A549 (cell line): ENCODE results near the gene NEURL3.
A peak's percentile ranks its signal among the peaks of the same experiment; 100 is the strongest.

Source experiments
- EP300 ChIP-seq, 2 experiments: fragments of >200 bp; sonication (Bioruptor Twin); formaldehyde crosslinking; IDR thresholded peaks; 2 replicates in 1 of 2; 3 replicates in 1 of 2; pipeline ENCODE4 v1.6.1; 2016 to 2017
- GATA3 ChIP-seq: IDR thresholded peaks from 2 replicates; pipeline ENCODE4 v1.6.1; 2012; ENCODE audit warnings: borderline replicate concordance
- JUN ChIP-seq, 2 experiments: fragments of >200 bp; sonication (Bioruptor Twin); formaldehyde crosslinking; IDR thresholded peaks; 2 replicates in 1 of 2; 3 replicates in 1 of 2; pipeline ENCODE4 v1.6.1; 2016 to 2017
- JUNB ChIP-seq: fragments of >200 bp; sonication (Bioruptor Twin); formaldehyde crosslinking; IDR thresholded peaks from 2 replicates; pipeline ENCODE4 v1.6.1; 2016
- MYC ChIP-seq: IDR thresholded peaks from 2 replicates; pipeline ENCODE4 v1.6.1; 2012; ENCODE audit warnings: mild to moderate bottlenecking, inconsistent platforms, low read length, improper control_type of control experiment, borderline replicate concordance
- NR3C1 ChIP-seq: fragments of >200 bp; sonication (Bioruptor Twin); formaldehyde crosslinking; IDR thresholded peaks from 3 replicates; pipeline ENCODE4 v1.6.1; 2017
- POLR2AphosphoS2 ChIP-seq: conservative IDR thresholded peaks from 2 replicates; pipeline ENCODE4 v1.6.1; 2012; ENCODE audit warnings: low read length, improper control_type of control experiment, inconsistent platforms
- RFX5 ChIP-seq: fragments of 450-650 bp; IDR thresholded peaks from 2 replicates; pipeline ENCODE4 v1.7.1; 2014; ENCODE audit warnings: antibody characterized with exemption, mild to moderate bottlenecking, moderate library complexity
- ZNF302 ChIP-seq: fragments of 250-450 bp; sonication (Bioruptor Pico); IDR thresholded peaks from 2 replicates; pipeline ENCODE4 v1.9.0; 2021; ENCODE audit warnings: inconsistent platforms, mild to moderate bottlenecking, moderate library complexity
- TF ChIP-seq, protein P1 (sequence below): fragments of >200 bp; sonication (Bioruptor Twin); formaldehyde crosslinking; IDR thresholded peaks from 3 replicates; pipeline ENCODE4 v1.5.1; 2016
- TF ChIP-seq, protein P2 (sequence below): fragments of 200-600 bp; sonication (generic); IDR thresholded peaks from 2 replicates; pipeline ENCODE4 v1.6.1; 2016; ENCODE audit warnings: antibody characterized with exemption, mild to moderate bottlenecking, moderate library complexity
- TF ChIP-seq, protein P3 (sequence below): IDR thresholded peaks from 2 replicates; pipeline ENCODE4 v1.6.1; 2012

DNA sequence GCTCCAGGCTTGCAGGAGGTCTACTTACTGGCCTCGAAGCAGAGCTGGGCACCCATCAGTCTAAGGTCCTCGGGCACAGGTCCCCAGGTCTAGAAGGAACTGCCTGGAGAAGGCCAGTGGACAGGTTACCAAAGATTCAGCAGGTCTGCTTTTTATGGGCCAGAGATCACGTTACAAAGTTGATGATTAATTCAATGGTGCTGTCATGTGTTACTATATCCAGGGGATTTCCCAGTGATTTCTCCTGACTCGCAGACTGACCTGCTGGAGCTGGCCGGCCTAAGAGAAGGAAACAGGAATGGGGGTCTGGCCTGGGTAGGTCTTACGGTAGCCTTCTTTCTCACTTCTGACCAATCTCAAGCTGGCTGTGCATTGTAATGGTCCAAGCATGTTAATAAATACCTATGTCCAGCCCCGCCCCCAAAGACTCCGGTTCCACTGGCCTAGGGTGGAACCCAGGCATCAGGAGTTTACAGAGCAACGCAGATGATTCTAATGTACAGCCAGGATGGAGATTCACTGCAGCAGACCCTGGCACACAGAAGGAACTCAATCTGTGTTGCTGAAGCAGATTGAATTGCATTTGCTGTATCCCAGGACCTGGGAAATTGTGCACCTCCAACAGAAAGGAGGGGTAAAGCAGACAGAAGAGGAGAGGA lies at the start of gene NEURL3:
- TF ChIP-seq RFX5 = peak; percentile 63; the same call in 1 of the 2 replicates
- TF ChIP-seq, protein P1, sequence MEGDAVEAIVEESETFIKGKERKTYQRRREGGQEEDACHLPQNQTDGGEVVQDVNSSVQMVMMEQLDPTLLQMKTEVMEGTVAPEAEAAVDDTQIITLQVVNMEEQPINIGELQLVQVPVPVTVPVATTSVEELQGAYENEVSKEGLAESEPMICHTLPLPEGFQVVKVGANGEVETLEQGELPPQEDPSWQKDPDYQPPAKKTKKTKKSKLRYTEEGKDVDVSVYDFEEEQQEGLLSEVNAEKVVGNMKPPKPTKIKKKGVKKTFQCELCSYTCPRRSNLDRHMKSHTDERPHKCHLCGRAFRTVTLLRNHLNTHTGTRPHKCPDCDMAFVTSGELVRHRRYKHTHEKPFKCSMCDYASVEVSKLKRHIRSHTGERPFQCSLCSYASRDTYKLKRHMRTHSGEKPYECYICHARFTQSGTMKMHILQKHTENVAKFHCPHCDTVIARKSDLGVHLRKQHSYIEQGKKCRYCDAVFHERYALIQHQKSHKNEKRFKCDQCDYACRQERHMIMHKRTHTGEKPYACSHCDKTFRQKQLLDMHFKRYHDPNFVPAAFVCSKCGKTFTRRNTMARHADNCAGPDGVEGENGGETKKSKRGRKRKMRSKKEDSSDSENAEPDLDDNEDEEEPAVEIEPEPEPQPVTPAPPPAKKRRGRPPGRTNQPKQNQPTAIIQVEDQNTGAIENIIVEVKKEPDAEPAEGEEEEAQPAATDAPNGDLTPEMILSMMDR = no peak
- no peak for TF ChIP-seq ZNF302 (CRISPR knock-in tag)
- TF ChIP-seq POLR2AphosphoS2 = no peak
- no peak for TF ChIP-seq EP300 (IDR thresholded peaks at IDR 0.05)
- no peak for TF ChIP-seq JUN (IDR thresholded peaks at IDR 0.05)
- TF ChIP-seq JUNB = no peak
- no peak for TF ChIP-seq MYC
- TF ChIP-seq GATA3 = no peak
- TF ChIP-seq, protein P2, sequence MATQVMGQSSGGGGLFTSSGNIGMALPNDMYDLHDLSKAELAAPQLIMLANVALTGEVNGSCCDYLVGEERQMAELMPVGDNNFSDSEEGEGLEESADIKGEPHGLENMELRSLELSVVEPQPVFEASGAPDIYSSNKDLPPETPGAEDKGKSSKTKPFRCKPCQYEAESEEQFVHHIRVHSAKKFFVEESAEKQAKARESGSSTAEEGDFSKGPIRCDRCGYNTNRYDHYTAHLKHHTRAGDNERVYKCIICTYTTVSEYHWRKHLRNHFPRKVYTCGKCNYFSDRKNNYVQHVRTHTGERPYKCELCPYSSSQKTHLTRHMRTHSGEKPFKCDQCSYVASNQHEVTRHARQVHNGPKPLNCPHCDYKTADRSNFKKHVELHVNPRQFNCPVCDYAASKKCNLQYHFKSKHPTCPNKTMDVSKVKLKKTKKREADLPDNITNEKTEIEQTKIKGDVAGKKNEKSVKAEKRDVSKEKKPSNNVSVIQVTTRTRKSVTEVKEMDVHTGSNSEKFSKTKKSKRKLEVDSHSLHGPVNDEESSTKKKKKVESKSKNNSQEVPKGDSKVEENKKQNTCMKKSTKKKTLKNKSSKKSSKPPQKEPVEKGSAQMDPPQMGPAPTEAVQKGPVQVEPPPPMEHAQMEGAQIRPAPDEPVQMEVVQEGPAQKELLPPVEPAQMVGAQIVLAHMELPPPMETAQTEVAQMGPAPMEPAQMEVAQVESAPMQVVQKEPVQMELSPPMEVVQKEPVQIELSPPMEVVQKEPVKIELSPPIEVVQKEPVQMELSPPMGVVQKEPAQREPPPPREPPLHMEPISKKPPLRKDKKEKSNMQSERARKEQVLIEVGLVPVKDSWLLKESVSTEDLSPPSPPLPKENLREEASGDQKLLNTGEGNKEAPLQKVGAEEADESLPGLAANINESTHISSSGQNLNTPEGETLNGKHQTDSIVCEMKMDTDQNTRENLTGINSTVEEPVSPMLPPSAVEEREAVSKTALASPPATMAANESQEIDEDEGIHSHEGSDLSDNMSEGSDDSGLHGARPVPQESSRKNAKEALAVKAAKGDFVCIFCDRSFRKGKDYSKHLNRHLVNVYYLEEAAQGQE = no peak
- no peak for TF ChIP-seq NR3C1
- TF ChIP-seq, protein P3, sequence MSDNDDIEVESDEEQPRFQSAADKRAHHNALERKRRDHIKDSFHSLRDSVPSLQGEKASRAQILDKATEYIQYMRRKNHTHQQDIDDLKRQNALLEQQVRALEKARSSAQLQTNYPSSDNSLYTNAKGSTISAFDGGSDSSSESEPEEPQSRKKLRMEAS = no peak
